Vagina (tissue), 2 donors: ENCODE data around the gene CEND1.

Experiments used
- POLR2A ChIP-seq, 2 donors: fragments of 450-650 bp; IDR thresholded peaks; one replicate each; pipeline ENCODE4 v1.6.1; 2017; ENCODE audit warnings: antibody characterized with exemption in 2 of 2, mild to moderate bottlenecking in 2 of 2, moderate library complexity in 2 of 2
- POLR2AphosphoS5 ChIP-seq, 2 donors: sonication (generic); formaldehyde crosslinking; IDR thresholded peaks; one replicate each; pipeline ENCODE4 v1.9.0; 2017; ENCODE audit warnings: antibody characterized with exemption in 2 of 2, mild to moderate bottlenecking in 2 of 2, low read depth in 1 of 2; ENCODE audit not compliant: insufficient read depth in 1 of 2
- TF ChIP-seq, protein P1 (sequence below), 3 experiments: fragments of 450-650 bp in 2 of 3; fragments of 200-600 bp in 1 of 3; sonication (generic) in 1 of 3; IDR thresholded peaks; one replicate each; pipeline ENCODE4 v1.5.1; 2017 to 2019; ENCODE audit warnings: antibody characterized with exemption in 3 of 3, mild to moderate bottlenecking in 2 of 3, moderate library complexity in 2 of 3

DNA sequence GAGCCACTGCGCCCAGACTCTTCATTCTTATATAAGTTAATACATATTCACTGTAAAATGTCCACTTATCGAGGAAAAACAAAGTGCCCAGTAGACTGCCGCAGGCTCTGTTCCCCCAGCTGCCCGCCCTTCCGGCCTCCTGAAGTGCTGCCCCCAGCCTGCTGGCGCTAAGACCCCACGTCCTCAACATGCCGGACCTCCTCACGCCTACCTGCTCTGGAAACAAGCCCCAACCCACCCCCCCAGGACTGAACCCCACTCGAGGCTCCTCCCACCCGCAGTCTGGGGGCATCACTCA is 13.7 kb downstream of the CEND1 start:
- TF ChIP-seq, protein P1, sequence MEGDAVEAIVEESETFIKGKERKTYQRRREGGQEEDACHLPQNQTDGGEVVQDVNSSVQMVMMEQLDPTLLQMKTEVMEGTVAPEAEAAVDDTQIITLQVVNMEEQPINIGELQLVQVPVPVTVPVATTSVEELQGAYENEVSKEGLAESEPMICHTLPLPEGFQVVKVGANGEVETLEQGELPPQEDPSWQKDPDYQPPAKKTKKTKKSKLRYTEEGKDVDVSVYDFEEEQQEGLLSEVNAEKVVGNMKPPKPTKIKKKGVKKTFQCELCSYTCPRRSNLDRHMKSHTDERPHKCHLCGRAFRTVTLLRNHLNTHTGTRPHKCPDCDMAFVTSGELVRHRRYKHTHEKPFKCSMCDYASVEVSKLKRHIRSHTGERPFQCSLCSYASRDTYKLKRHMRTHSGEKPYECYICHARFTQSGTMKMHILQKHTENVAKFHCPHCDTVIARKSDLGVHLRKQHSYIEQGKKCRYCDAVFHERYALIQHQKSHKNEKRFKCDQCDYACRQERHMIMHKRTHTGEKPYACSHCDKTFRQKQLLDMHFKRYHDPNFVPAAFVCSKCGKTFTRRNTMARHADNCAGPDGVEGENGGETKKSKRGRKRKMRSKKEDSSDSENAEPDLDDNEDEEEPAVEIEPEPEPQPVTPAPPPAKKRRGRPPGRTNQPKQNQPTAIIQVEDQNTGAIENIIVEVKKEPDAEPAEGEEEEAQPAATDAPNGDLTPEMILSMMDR (IDR thresholded peaks at IDR 0.05): no peak
- TF ChIP-seq POLR2A (IDR thresholded peaks at IDR 0.05) (no peak), POLR2AphosphoS5 (IDR thresholded peaks at IDR 0.05; ENCODE audit: insufficient read depth in 1 of 2, low read depth in 1 of 2) (no peak)
